ENCODE results near the gene TMX2.
"Not testable (repeated sequence)": the region's sequence is repeated elsewhere in the genome, so short reads cannot be mapped to it uniquely, and the experiment has no call there.

The TMX2 gene

DNA sequence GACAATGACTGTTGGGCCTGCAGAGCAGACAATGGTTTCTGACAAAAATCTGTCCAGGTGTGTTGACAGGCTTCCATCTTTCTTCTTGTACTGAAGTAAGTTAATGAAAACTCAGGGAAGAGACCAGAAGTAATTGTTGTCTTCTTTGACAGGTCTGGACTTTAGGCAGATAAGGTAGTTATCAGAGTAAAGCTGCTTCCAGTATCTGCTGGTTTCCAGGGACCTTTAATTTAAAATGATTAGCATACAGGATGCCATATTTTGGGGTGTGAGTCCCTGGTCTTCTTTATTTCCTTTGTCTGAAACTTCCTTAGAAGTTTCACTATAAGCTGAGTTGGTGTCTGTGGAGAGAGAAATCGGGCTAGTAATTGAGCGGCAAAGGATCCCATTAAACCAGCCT lies 1.4 kb downstream of the TMX2 start:
- no peak for DNase-seq

DNA sequence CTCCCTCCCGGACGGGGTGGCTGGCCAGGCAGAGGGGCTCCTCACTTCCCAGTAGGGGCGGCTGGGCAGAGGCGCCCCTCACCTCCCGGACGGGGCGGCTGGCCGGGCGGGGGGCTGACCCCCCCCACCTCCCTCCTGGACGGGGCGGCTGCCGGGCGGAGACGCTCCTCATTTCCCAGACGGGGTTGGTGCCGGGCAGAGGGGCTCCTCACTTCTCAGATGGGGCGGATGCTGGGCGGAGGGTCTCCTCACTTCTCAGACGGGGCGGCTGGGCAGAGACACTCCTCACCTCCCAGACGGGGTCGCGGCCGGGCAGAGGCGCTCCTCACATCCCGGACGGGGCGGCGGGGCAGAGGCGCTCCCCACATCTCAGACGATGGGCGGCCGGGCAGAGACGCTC lies 4.3 kb downstream of the TMX2 start:
- DNase-seq = not testable (repeated sequence)

DNA sequence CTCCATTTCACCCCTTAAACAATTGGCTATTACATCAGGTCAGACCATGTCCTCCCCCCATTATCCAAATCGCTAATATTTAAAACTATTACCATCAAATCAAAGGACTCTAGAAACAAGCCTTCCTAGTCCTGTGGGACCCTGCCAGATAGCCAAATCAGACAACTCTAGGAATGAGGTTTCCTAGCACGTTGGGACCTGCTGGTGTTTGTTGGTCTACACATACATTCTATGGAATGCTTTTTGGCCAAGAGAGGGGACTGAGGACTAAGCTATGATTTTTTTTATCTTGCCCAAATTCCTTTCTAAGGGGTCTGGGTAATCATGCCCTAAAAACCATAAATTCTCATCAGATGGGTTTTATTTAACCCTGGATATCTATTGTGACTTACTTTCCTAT lies 14.8 kb downstream of the TMX2 start:
- DNase-seq = no peak

DNA sequence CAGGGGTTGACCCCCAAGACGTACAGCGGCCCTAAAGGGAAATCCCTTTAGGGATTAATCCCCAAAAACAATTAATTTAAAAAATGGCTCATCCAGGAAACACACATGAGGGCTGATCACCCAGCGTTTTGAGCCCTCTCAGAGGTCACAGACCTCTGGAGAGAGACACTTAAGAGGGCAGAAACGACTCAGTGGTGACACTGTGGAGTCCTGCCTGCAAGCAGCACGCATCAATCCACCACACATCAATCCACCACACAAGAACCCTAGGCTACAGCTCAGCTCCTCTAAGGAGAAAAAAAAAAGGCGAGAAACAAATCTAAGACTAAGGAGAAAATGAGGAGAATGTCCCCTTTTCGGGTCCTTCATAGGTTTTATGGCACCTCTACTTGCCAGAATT lies 16.4 kb downstream of the TMX2 start:
- no peak for DNase-seq

DNA sequence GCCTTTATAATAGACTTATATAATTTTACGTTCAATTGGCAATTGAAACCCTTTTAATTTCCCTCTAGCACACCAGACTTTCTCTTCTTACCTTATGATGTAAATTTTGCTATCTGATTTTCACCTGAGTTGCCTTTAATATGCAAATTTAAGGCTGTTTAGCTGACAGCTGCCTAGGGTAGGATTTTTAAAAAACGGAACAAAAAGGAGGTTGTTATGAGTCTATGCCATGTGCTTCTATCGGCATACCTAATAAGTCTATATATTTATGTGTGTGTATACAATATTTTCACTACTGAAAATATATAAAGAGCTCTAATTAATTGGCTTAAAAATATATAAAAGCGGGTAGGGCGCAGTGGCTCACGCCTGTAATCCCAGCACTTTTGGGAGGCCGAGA lies 17.1 kb downstream of the TMX2 start:
- DNase-seq = no peak

DNA sequence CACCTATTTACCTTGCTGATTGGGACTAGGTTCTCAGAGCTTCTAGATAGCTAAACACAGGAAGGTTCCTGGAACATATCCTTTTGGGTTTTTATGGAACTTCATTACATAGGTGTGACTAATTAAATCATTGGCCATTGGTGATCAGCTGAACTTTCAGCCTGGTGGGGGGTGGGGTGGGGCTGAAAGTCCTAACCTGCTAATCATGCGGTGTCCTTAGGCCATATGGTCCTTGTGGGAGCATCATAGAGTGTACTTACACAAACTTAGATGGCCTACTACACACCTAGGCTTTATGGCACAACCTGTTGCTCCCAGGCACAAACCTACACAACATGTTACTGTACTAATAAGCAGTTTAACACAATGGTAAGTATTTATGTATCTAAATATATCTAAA lies 20.3 kb downstream of the TMX2 start:
- DNase-seq = no peak

DNA sequence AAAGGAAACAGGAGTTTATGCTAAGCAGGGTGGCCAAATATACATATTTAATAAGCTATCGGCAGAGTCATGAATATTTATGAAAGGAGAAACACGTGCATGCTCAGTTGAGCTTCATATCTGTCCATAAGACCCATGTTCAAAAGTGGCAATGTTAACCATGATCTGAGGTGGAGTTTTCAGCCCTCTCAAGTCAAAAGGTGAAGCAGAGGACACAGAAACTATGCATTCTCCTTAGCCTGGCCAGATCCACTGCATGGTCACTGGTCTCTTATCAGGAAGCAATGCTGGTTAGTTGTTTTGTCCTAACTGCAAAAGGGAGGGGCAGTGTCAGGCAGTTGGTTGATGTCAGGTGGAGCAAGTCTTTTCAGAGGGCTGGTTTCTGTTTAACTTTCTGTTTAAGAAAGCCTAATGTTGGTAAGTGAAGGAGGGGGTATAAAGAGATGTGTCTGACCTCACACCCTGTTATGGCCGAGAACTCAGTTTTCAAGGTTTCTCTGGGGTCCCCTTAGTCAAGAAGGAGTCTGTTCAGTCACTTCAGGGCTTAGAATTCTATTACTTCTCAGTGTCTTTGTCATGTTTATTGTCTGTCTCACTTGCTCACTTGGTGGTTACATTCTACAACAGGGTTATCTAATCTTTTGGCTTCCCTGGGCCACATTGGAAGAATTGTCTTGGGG lies 23.4 kb downstream of the TMX2 start:
- DNase-seq = no peak

DNA sequence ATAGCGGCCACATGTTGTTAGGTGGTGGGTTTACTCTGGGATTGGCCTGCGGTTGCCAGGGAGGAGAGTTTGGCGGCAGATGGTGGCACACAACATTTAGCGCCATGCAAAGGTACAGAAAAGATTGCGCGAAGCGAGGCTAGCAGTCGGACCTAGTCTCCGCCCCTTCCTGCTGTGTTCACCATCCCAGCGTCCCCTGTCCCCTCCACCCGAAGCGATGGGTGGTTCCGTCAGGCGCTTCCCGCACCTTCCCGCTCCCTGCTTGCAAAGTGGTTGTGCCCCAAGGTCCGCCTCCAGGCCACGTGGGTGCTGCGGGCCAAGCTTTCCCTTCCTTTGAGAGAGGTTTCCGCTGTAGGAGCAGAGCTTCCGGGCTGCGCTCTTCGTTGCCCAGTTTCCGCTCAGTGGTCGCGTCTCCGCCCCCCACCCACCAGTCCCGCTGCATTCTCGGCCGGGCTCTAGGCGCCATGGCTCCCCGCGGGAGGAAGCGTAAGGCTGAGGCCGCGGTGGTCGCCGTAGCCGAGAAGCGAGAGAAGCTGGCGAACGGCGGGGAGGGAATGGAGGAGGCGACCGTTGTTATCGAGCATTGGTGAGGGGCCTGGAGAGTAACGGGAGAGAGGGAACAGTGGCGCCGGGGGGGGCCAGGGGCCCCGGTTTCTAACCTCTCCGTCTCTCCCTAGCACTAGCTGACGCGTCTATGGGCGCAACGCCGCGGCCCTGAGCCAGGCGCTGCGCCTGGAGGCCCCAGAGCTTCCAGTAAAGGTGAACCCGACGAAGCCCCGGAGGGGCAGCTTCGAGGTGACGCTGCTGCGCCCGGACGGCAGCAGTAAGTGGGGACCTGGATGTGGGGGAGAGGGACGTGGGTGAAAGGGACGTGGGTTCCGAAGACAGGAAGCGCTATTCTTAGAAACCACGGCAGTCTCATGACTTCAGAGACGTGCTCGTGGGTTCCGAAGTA lies 29.0 kb downstream of the TMX2 start, which contains the start of gene SELENOH:
SELENOH (plus strand) TSS at position 360 of the 955 bp plus-strand sequence; CDS start at position 465, 105 bp downstream.
- DNase-seq = peak; percentile 70 to 98 (median 92)

DNA sequence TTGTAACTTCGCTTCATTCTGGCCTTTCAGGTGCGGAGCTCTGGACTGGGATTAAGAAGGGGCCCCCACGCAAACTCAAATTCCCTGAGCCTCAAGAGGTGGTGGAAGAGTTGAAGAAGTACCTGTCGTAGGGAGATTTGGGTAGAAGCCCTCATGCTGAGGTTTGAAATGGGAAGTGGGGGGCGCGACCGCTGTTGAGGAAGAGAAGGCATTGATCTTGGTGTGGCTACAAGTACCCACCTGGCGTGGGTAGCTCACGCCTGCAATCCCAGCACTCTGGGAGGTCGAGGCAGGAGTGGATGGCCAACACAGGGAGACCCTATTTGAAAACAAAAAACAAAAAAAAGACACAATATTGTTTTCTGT lies 29.7 kb downstream of the TMX2 start:
- no peak for DNase-seq

DNA sequence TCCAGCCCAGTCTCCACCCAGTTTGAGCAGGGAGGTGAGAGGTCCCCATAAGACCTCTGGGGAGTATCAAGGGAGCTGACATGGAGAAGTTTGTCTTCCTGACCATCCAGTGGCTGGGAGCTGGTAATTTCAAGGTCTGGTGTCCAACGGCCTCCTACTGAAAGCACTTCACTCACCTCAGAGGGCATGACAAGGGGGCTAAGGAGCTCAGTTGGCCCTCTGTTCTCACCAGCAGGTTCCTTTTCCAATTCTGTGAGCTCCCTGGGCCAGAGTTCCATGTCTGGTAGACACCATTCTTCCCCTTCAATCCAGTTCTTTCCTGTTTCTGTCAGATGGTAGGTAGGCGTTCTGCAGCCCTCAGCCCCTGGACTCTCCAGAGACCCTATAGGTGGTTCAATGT lies 32.0 kb downstream of the TMX2 start:
- no peak for DNase-seq

DNA sequence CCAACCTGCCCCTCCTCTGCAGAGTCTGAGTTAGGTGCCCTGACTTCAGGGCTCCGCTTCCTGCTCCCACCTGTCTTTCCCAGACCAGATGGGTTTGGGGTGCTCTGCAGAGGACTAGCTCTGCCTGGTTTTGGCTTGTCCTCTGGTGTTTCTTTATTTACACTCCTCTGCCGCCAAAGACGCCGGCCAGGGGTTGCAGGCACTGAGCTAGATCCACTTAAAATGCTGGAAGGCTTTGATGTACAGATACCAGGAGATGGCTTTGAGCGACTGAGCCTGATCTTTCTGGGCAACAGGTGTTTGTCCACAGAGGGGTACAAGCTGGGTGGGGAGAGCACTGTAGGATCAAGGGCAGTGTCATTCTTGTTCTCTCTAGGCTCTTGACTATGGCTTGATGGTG lies 32.8 kb downstream of the TMX2 start:
- no peak for DNase-seq

DNA sequence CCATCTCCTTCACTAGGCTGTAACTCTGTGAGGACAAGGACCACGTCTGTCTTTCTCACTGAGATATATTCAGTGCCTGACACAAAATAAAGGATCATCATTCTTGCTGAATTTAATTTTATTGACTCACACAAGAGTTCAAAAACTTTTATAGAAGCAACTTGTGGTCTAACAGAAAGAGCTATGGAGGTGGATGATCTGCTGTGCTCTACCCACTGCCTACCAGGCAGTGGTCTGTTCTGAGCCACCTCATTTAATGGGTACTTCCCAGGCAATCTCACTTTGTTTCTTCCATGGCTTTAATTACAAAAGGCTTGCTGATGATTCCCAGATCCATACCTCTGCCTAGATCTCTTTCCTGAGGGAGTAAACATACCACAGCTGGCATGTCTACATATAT lies 34.5 kb downstream of the TMX2 start:
- DNase-seq = no peak

DNA sequence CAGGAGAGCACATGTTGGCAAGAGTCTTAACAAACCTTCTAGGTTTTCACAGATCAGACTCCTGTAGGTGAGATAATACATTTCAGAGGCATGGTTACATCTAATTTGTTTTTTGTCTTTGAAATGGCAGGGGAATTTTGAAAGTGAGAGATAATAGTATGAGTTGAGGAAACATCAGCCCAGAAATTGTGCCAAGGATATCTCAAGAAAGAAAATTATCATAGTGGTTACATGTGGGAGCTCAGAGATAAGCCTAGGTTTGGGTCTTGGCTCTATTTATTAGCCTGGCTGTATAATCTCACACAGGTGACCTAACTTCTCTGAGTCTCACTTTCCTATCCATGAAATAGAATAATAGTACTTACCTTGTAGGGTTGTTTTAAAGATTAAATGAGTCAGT lies 38.8 kb downstream of the TMX2 start:
- no peak for DNase-seq

DNA sequence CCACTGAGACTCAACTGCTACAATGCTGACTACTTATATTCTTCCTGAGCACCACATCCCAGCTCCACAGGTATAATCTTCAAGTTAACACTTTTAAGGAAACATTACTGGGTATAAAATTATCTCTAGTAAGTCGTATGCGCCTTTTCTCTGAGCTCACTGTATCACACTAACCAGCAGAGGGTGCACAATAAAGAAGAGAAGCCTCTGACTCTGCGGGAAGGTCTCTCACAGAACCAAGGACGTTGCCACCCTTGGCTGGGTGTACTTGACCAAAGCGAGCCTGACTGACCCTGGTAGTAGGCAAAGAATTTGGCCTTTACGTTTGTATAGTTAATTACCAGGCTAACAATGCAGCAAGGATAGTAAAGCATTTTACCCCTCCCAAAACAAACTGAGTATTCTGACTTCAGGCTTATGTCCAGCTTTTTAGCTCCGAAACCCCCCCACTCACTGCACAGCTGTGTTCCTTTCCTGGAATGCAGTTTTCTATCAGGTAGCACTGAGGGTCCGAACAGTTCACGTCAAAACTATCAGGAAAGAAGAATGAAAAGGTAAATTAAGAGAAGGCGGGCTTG lies 39.4 kb downstream of the TMX2 start, which contains the start of gene BTBD18:
BTBD18 (minus strand) TSS at position 144 of the 578 bp plus-strand sequence. CDS start 631 bp downstream, outside the sequence.
- peak in 1 of 5 experiments; percentile 27 for DNase-seq

DNA sequence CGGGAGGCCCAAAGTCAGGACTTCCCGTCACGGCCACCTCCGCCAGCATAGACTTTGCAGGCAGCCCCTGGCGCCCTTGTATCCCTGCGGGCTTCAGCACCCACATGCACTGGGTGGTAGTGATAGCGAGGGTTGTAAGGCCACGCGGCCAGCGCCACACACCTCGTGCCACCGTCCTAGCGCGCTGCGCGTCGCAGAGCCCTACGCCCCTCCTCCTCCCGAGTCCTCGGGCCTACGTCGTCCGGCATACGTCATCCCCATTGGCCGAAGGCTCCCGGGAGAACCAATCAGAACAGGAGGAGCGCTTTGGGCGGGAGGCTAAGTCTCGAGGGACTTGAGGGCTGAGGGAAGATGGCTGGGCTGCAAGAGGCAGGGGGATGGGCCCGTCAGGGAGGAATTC lies 40.6 kb downstream of the TMX2 start:
- DNase-seq = no peak

DNA sequence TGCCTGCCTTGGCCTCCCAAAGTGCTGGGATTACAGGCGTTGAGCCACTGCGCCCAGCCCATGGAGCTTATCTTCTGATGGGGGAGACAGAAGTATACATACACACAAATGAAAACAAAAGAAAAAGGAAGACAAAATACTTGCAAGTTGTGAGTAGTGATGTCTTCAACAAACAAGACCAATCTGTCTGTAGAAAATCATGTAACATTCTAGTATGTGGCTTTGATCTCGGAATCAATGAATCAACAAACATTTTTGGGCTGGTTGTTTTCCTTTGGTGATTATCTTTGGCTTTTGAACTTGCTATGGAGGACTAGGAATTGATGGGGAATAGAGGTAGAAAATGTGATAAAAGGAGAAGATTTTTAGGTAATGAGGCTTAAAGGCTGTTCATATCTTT lies 45.8 kb downstream of the TMX2 start:
- DNase-seq = no peak

DNA sequence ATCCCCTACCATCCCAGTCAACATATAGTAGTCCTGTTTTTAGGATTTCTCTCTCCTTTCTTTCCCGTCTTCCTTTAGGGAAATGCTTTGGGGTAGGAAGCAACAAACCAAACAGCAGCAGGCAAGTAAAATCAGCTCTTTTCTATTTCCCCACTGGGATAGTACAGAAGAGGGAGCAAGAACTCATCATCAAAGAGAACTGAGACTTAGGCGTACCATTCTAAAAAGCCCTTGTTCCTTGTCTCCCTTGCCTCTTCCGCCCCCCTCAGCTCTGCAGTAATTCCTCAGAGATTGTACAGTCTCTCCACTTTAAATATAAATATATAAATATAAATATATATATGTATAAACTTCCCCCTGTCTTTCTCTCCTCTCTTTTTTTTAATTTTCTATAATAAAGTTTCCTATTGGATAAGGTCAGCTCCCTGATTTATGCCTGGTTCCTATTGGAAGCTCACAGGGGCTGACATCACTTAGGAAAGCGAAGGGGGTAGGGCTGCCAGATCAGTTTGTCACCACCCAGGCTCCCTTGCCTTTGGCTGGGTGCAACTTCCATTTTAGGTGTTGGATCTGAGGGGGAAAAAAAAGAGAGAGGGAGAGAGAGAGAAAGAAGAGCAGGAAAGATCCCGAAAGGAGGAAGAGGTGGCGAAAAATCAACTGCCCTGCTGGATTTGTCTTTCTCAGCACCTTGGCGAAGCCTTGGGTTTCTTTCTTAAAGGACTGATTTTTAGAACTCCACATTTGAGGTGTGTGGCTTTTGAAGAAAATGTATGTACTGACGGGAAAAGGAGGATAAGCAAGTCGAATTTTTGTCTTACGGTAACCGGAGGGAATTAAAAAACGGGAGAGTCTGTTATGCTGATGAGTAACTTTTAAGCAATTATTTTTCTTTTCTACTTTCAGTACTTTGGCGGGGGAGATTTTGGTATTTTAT lies 49.2 kb downstream of the TMX2 start, which contains the start of gene CTNND1:
CTNND1 (plus strand) TSS at position 502 of the 934 bp plus-strand sequence. CDS start 29,677 bp downstream, outside the sequence.
- DNase-seq = no peak

DNA sequence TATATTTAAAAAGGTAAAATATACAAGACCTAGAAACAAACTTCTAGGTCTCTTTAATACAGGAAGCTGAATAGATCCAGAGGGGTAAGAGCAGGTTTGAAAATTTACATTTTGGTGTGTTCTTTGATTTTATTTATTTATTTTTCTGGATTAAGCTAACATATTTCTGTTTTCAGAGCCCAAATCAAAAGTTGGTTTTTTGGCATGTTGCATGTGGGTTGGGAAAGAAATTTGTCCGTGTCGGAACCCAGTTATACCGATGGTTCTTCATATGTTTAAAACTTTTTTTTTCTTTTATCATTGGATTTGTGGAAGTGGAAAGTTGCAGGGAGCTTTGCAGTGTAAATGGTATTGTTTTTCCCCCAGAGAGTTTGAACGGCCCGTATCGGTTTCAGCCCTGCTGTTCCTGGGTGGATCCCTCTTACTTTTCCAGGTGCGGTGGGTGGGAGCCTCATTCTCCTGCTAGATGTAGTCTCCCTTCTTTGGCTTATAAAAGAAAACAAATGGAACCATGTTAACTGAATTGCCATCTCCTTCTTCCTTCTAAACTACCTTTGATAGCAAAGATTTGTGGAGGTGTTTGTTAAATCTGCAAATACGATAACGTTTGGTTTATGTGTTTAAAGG lies 50.0 kb downstream of the TMX2 start:
- no peak for DNase-seq

DNA sequence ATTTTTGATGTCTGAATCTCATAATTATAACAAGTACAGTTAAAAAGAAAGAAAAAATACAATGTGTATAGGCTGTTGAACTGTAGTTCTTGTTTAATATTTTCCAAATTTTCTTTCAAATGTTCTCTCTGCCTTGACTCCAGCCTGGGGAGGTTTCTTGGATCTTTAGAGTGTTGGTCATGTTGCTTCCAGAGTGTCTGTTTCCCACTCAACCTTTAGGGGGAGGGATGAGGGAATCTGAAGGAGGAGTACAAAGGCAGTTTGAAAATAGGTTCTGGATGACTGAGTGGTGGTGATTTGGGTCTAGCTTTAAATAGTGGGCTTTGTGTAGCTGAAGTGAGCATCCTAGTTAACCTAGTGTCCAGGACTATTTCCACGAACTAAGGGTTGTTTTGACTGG lies 51.2 kb downstream of the TMX2 start:
- DNase-seq = no peak

DNA sequence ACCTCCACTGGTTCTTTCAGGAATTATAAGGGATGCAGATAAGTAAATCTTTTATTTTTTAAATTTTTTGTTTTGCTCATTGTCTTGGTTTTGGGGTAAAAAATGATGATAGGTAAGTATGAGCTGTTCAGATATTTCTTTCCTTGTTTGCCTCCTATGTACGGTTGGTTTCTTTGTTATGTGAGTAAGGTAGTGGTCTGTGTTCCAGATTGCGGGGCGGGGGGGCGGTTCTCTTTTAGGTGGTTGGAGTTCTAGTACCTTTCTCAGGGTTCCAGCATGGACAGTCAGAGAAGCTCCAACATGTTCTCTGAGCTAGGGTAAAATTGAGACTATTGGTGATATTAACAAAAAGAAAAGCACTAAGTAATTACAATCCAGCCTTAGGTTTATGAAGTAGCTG lies 51.6 kb downstream of the TMX2 start:
- DNase-seq = no peak

DNA sequence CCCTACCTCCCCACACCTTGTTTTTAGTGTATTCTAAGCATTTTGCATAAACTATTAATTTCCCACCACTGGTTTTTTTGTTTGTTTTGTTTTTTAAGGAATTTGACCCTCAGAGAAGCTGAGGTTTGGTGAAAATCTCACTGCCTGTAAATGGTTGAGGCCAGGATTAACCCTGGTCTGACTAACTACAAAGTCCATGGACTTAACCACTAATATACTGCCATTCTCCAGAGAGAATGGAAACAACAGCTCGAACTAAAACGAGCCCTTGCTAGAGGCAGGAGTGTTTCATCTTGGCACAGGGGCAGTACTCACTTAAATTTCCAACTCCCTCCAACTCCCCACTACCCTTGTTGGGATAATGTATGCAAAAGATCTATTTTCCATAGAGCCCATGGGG lies 52.2 kb downstream of the TMX2 start:
- no peak for DNase-seq

DNA sequence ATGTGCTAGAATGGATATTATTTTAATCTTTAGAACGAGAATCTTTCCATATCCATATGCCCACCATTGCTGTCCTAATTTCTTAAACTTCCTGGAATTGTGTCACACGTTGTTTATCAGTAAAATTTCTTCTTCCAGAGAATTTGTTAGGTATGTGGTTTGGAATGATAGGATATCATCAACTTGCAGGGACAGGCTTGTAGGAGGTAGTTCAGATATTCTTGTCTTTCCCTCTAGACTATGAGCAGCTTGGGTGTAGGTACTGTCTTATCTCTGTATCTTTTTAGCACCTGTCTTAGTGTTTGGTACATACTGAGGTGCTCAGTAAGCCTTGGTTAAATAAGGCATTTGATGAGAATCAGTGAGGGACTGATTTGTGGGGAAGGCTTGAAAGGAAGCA lies 52.6 kb downstream of the TMX2 start:
- no peak for DNase-seq
